Memory B cell (primary cell): ENCODE data around the gene RNF168.
"Not testable (repeated sequence)": the region's sequence is repeated elsewhere in the genome, so short reads cannot be mapped to it uniquely, and the experiment has no call there.

Source experiments
- ATAC-seq: fragments of 150-1000 bp; cut with Tn5 transposase; 2 replicates; pipeline ENCODE4 v1.10.0; 2021; ENCODE audit warnings: low read depth, mild to moderate bottlenecking, moderate library complexity
- DNase-seq, 2 donors: peaks; one replicate each; pipeline ENCODE4 v3.0.0; 2022; ENCODE audit warnings: low spot score in 2 of 2
- H3K27ac Mint-ChIP-seq: one replicate; pipeline ENCODE4 v1.8.0; 2022; ENCODE audit warnings: mild to moderate bottlenecking, moderate library complexity, mixed read lengths
- H3K27me3 Mint-ChIP-seq: one replicate; pipeline ENCODE4 v1.8.0; 2022; ENCODE audit warnings: mixed read lengths
- H3K36me3 Mint-ChIP-seq: one replicate; pipeline ENCODE4 v1.8.0; 2022; ENCODE audit warnings: mild to moderate bottlenecking, mixed read lengths
- H3K4me1 Mint-ChIP-seq: one replicate; pipeline ENCODE4 v1.8.0; 2022; ENCODE audit warnings: mixed read lengths
- H3K4me3 Mint-ChIP-seq: one replicate; pipeline ENCODE4 v1.8.0; 2022; ENCODE audit warnings: mild to moderate bottlenecking, moderate library complexity, mixed read lengths
- H3K9me3 Mint-ChIP-seq: one replicate; pipeline ENCODE4 v1.8.0; 2022; ENCODE audit warnings: mixed read lengths

The RNF168 gene

GRCh38 chr3:196504556-196504955, 988 bp upstream of the RNF168 start:
- Mint-ChIP-seq H3K4me1 (peaks cover 23% of the 10 kb centered on the region), H3K27me3 (no peaks in the 10 kb centered on the region), H3K36me3 (peaks cover 2% of the 10 kb centered on the region), H3K27ac (no peak overlapping the region), H3K4me3 (peak overlapping the region; percentile 29), H3K9me3 (peaks cover 9% of the 10 kb centered on the region)
- DNase-seq (no peak), ATAC-seq (no peak)

- peak overlapping the region; percentile 94 for H3K27ac Mint-ChIP-seq
- H3K9me3 Mint-ChIP-seq, DNase-seq, ATAC-seq, H3K27me3 Mint-ChIP-seq, H3K36me3 Mint-ChIP-seq: not testable (repeated sequence)
- H3K4me1 Mint-ChIP-seq: peaks cover 28% of the 10 kb centered on the region
- H3K4me3 Mint-ChIP-seq: peak overlapping the region; percentile 100
These were observed 470 bp upstream of the RNF168 start for GRCh38 chr3:196504077-196504398.

GRCh38 chr3:196502775-196503195, 783 bp downstream of the RNF168 start:
- Mint-ChIP-seq H3K4me1 (peaks cover 33% of the 10 kb centered on the region), H3K27me3 (no peaks in the 10 kb centered on the region), H3K36me3 (peaks cover 9% of the 10 kb centered on the region), H3K4me3 (peak overlapping the region; percentile 100), H3K27ac (peak overlapping the region; percentile 94), H3K9me3 (peaks cover 9% of the 10 kb centered on the region)
- DNase-seq (peak in 1 of 2 donors; percentile 34), ATAC-seq (peak; percentile 29)

GRCh38 chr3:196501316-196502044, 2.1 kb downstream of the RNF168 start:
- Mint-ChIP-seq H3K4me3 (peak overlapping the region; percentile 81), H3K27me3 (no peaks in the 10 kb centered on the region), H3K36me3 (peaks cover 9% of the 10 kb centered on the region), H3K4me1 (peaks cover 33% of the 10 kb centered on the region), H3K9me3 (peaks cover 5% of the 10 kb centered on the region), H3K27ac (peak overlapping the region; percentile 94)
- no peak for ATAC-seq
- DNase-seq: no peak

DNA sequence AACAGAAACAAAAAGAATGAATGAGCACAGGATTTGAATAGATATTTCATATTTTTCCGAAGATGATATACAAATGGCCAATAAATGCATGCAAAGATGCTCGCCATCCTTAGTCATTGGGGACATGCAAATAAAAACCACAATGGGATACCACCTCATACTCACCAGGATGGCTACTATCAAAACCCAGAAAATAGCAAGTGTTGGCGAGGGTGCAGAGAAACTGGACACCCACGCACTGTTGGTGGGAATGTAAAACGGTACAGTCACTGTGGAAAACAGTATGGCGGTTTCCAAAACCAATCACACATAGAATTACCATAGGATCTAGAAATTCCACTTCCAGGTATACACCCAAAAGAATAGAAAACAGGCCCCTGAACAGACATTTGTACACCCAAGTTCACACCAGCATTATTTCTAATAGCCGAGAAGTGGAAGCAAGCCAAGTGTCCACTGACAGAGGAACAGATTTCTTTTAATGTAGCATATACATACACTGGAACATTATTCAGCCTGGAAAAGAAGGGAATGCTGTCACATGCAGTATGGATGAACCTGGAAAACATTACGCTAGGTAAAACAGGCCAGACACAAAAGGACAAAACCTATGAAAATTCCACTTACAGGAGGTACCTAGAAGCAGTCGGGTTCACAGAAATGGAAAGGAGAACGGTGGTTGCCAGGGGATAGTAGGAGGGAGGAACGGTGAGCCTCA, 3.6 kb downstream of the RNF168 start:
- ATAC-seq (no peak), DNase-seq (no peak)
- Mint-ChIP-seq H3K9me3 (no peaks in the 10 kb centered on the region), H3K4me1 (peaks cover 38% of the 10 kb centered on the region), H3K27ac (peak overlapping the region; percentile 59), H3K36me3 (peaks cover 14% of the 10 kb centered on the region), H3K27me3 (no peaks in the 10 kb centered on the region), H3K4me3 (peak overlapping the region; percentile 81)

DNA sequence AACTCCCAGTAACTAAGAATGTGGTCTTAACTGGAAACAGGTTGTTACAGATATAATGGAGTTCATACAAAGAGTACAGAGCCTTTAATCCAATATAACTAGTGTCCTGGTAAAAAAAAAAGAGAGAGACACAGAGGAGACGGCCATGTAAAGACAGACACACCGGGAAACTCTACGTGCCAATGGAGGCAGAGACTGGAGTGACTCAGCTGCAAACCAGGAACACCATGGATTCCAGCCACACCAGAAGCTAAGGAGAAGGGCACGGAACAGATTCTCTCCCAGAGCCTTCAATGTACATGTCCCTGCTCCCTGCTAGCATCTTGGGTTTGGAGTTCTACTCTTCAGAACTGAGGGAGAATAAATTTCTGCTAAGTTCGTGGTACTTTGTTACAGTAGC, 4.5 kb downstream of the RNF168 start:
- no peak overlapping the region for H3K27ac Mint-ChIP-seq

DNA sequence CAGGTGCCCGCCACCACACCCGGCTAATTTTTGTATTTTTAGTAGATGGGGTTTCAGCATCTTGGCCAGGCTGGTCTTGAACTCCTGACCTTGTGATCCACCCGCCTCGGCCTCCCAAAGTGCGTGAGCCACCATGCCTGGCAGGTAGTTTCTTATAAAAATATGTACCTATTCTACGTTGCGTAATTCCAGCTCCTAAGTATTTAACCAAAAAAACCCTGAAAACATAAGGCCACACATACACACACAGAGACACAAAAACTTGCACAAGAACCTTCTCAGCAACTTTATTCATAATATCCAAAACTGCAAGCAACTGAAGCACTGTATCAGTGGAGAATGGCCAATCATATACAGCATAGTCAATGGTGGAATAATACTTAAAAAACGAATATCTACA, 5.3 kb downstream of the RNF168 start:
- H3K36me3 Mint-ChIP-seq: peaks cover 15% of the 10 kb centered on the region
- no peaks in the 10 kb centered on the region for H3K27me3 Mint-ChIP-seq
- peaks cover 36% of the 10 kb centered on the region for H3K4me1 Mint-ChIP-seq
- DNase-seq: no peak
- ATAC-seq: no peak
- no peaks in the 10 kb centered on the region for H3K9me3 Mint-ChIP-seq
- H3K27ac Mint-ChIP-seq: no peak overlapping the region
- no peak overlapping the region for H3K4me3 Mint-ChIP-seq

More for the DNA sequence above, 4.5 kb downstream of the RNF168 start:
- H3K27me3 Mint-ChIP-seq: no peaks in the 10 kb centered on the region
- H3K9me3 Mint-ChIP-seq: no peaks in the 10 kb centered on the region
- H3K4me3 Mint-ChIP-seq: no peak overlapping the region
- H3K4me1 Mint-ChIP-seq: peaks cover 36% of the 10 kb centered on the region
- DNase-seq: no peak
- H3K36me3 Mint-ChIP-seq: peaks cover 15% of the 10 kb centered on the region
- ATAC-seq: no peak

GRCh38 chr3:196496183-196496582, 7.4 kb downstream of the RNF168 start:
- Mint-ChIP-seq H3K4me1 (peaks cover 32% of the 10 kb centered on the region), H3K9me3 (no peaks in the 10 kb centered on the region), H3K27ac (peak overlapping the region; percentile 75), H3K4me3 (no peak overlapping the region), H3K27me3 (no peaks in the 10 kb centered on the region), H3K36me3 (peaks cover 20% of the 10 kb centered on the region)
- ATAC-seq (no peak), DNase-seq (no peak)

DNA sequence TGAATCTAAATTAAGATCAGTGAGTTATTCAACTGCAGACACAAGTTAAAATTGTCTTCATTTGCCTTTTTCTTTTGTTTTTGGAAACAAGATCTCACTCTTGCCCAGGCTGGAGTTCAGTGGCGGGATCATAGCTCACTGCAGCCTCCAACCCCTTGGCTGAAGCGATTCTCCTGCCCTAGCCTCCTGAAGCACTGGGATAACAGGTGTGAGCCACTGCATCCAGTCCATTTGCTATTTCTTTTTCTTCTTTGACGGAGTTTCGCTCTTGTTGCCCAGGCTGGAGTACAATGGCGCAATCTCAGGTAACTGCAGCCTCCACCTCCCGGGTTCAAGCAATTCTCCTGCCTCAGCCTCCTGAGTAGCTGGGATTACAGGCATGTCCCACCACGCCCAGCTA, 10.3 kb downstream of the RNF168 start:
- peaks cover 13% of the 10 kb centered on the region for H3K36me3 Mint-ChIP-seq
- no peaks in the 10 kb centered on the region for H3K9me3 Mint-ChIP-seq
- H3K27ac Mint-ChIP-seq: no peak overlapping the region
- peaks cover 14% of the 10 kb centered on the region for H3K4me1 Mint-ChIP-seq
- ATAC-seq (no peak), DNase-seq (no peak)
- no peak overlapping the region for H3K4me3 Mint-ChIP-seq
- H3K27me3 Mint-ChIP-seq: no peaks in the 10 kb centered on the region

DNA sequence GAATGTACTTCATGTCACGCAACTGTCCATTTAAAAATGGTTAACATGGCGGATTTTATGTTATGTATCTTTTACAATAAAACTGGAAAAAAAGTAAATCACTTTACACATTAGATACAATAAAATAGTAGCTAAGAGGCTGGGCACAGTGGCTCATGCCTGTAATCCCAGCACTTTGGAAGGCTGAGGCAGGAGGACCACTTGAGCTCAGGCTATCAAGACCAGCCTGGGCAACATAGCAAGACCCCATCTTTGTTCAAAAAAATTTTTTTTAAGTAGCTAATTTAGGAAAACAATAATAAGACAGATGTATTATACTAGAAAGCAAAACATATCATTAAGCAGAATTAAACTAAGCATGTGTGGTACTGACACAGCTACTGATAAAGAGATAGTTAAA, 11.5 kb downstream of the RNF168 start:
- H3K36me3 Mint-ChIP-seq: peaks cover 18% of the 10 kb centered on the region
- no peaks in the 10 kb centered on the region for H3K9me3 Mint-ChIP-seq
- DNase-seq: no peak
- no peak overlapping the region for H3K27ac Mint-ChIP-seq
- peaks cover 13% of the 10 kb centered on the region for H3K4me1 Mint-ChIP-seq
- H3K4me3 Mint-ChIP-seq: no peak overlapping the region
- H3K27me3 Mint-ChIP-seq: no peaks in the 10 kb centered on the region
- ATAC-seq: no peak

DNA sequence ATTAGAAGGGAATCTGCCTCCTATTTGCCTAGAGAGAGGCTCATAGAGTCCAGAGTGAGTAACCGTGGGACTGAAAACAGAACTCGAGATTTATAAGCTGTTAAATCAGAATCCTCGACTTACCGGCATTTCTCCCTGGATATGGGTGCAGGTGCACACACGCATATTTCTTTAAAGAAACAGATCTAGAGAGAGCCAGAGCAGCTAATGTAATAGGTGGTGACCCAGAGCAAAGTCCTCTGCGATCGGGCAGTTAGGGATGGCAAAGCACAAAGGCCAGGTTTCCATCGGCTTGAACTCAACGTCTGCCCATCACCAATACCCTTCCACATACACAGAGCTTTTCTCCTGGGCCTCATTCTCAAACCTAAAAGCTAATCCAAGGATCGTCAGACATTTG, 13.8 kb downstream of the RNF168 start:
- Mint-ChIP-seq H3K9me3 (no peaks in the 10 kb centered on the region), H3K4me1 (peaks cover 8% of the 10 kb centered on the region), H3K36me3 (peaks cover 16% of the 10 kb centered on the region), H3K27me3 (no peaks in the 10 kb centered on the region), H3K4me3 (no peak overlapping the region), H3K27ac (no peak overlapping the region)
- ATAC-seq (no peak), DNase-seq (no peak)

- no peak for DNase-seq
- H3K9me3 Mint-ChIP-seq: no peaks in the 10 kb centered on the region
- no peaks in the 10 kb centered on the region for H3K27me3 Mint-ChIP-seq
- no peak overlapping the region for H3K4me3 Mint-ChIP-seq
- H3K27ac Mint-ChIP-seq: no peak overlapping the region
- no peak for ATAC-seq
- H3K36me3 Mint-ChIP-seq: peaks cover 18% of the 10 kb centered on the region
- H3K4me1 Mint-ChIP-seq: peaks cover 2% of the 10 kb centered on the region
These were observed 17.3 kb downstream of the RNF168 start for GRCh38 chr3:196486263-196486662.

- DNase-seq: no peak
- H3K4me1 Mint-ChIP-seq: no peaks in the 10 kb centered on the region
- no peaks in the 10 kb centered on the region for H3K27me3 Mint-ChIP-seq
- ATAC-seq: no peak
- H3K4me3 Mint-ChIP-seq: no peak overlapping the region
- H3K36me3 Mint-ChIP-seq: peaks cover 20% of the 10 kb centered on the region
- H3K9me3 Mint-ChIP-seq: no peaks in the 10 kb centered on the region
- no peak overlapping the region for H3K27ac Mint-ChIP-seq
These were observed 25.9 kb downstream of the RNF168 start for GRCh38 chr3:196477678-196478077.

GRCh38 chr3:196472286-196472685, 31.3 kb downstream of the RNF168 start:
- peaks cover 2% of the 10 kb centered on the region for H3K4me1 Mint-ChIP-seq
- DNase-seq (no peak), ATAC-seq (no peak)
- H3K27ac Mint-ChIP-seq: no peak overlapping the region
- no peaks in the 10 kb centered on the region for H3K9me3 Mint-ChIP-seq
- H3K4me3 Mint-ChIP-seq: no peak overlapping the region
- peaks cover 21% of the 10 kb centered on the region for H3K36me3 Mint-ChIP-seq
- no peaks in the 10 kb centered on the region for H3K27me3 Mint-ChIP-seq

DNA sequence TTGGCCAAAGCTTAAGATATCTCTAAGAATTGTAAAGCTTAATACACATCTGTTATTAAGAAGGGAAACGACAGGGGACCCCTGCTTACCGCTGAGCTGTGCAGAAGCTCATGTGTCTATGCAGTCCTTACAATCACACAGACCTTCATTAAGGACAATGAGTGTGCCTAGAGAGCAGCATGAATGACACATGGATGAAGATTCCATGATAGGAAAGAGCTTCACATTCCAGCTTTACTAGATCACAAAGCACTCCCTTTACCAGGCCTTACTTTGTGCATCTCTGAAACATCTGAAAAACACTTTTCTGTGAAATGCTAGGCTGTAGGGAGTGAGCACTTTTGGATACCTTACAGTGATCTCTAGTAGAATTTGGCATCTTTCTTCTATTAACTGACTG, 32.0 kb downstream of the RNF168 start:
- H3K9me3 Mint-ChIP-seq: no peaks in the 10 kb centered on the region
- peaks cover 2% of the 10 kb centered on the region for H3K4me1 Mint-ChIP-seq
- no peak overlapping the region for H3K27ac Mint-ChIP-seq
- no peaks in the 10 kb centered on the region for H3K27me3 Mint-ChIP-seq
- ATAC-seq (no peak), DNase-seq (no peak)
- H3K36me3 Mint-ChIP-seq: peaks cover 21% of the 10 kb centered on the region
- no peak overlapping the region for H3K4me3 Mint-ChIP-seq
